GM12878 (cell line): ENCODE data around the gene TMEM272. TPM values are rescaled to one million over a fixed set of nuclear protein-coding genes. Genes with fewer than 3 reads are reported as not detected.

Source experiments
- ATAC-seq: fragments of 200-7000 bp; cut with Tn5 transposase; 3 replicates; pipeline ENCODE4 v1.9.1; 2020; ENCODE audit warnings: mild to moderate bottlenecking, moderate library complexity
- BruUV-seq: library from RNA; stranded (reverse); fragments of 400-500 nt; replicated peaks from 2 replicates; lab custom pipeline; 2021; lab: Mats Ljungman, UMichigan
- CTCF ChIA-PET: fragments of 300-600 bp; sonication (Branson Sonifier 250); formaldehyde crosslinking; extraction: SDS; loops from one replicate; lab custom pipeline; 2021; ENCODE audit warnings: inconsistent platforms; lab: Yijun Ruan, JAX
- POLR2A ChIA-PET: fragments of 350-600 bp; formaldehyde crosslinking; extraction: SDS; loops from one replicate; lab custom pipeline; 2021; ENCODE audit warnings: inconsistent platforms; lab: Charles Lee
- RAD21 ChIA-PET: fragments of 300-600 bp; sonication (Branson Sonifier 250); formaldehyde crosslinking; loops from one replicate; lab custom pipeline; 2023; ENCODE audit warnings: antibody characterized with exemption; ENCODE audit not compliant: unreplicated experiment; lab: Charles Lee
- SMC1A ChIA-PET: fragments of 300-600 bp; sonication (Branson Sonifier 250); formaldehyde crosslinking; loops from one replicate; lab custom pipeline; 2023; ENCODE audit not compliant: unreplicated experiment, uncharacterized antibody; lab: Charles Lee
- DNase-seq: peaks from one replicate; pipeline ENCODE4 v3.0.0-alpha.2; 2011; ENCODE audit warnings: low read depth, low spot score
- FAIRE-seq: peaks from 3 replicates; lab custom pipeline; 2011; peaks lifted over from hg19 to GRCh38; lab: Jason Lieb, UNC
- H2AFZ ChIP-seq: 2 replicates; pipeline ENCODE4 v1.6.0; 2011; ENCODE audit warnings: low read depth, low read length, control low read depth; ENCODE audit not compliant: control insufficient read depth
- H3K27ac ChIP-seq: 2 replicates; pipeline ENCODE4 v1.5.1; 2011; ENCODE audit warnings: control low read depth; ENCODE audit not compliant: control insufficient read depth, insufficient read depth
- H3K27me3 ChIP-seq, 2 experiments: replicated peaks in 1 of 2; 2 replicates each; pipeline versions ENCODE4 v1.6.0 to v1.6.1; 2011; ENCODE audit warnings: low read length in 1 of 2; ENCODE audit not compliant: control insufficient read depth in 2 of 2, insufficient read depth in 2 of 2
- H3K36me3 ChIP-seq, 2 experiments: 2 replicates each; pipeline ENCODE4 v1.5.1; 2011; ENCODE audit warnings: low read length in 1 of 2; ENCODE audit not compliant: control insufficient read depth in 2 of 2, insufficient read depth in 2 of 2
- H3K4me1 ChIP-seq: 2 replicates; pipeline ENCODE4 v1.6.1; 2011; ENCODE audit warnings: mild to moderate bottlenecking, low read length, moderate library complexity, mixed read lengths; ENCODE audit not compliant: control insufficient read depth, insufficient read depth
- H3K4me2 ChIP-seq: 2 replicates; pipeline ENCODE4 v1.6.0; 2011; ENCODE audit warnings: control low read depth; ENCODE audit not compliant: control insufficient read depth, insufficient read depth
- H3K4me3 ChIP-seq: fragments of 200-600 bp; sonication (generic); 2 replicates; pipeline ENCODE4 v1.5.1; 2016
- H3K79me2 ChIP-seq: 2 replicates; pipeline ENCODE4 v1.6.0; 2011; ENCODE audit warnings: low read length; ENCODE audit not compliant: control insufficient read depth, insufficient read depth
- H3K9ac ChIP-seq: 2 replicates; pipeline ENCODE4 v1.8.0; 2011; ENCODE audit warnings: low read length, control low read depth, mixed read lengths; ENCODE audit not compliant: control insufficient read depth, insufficient read depth
- H3K9me3 ChIP-seq: replicated peaks from 3 replicates; pipeline ENCODE4 v1.5.1; 2011; ENCODE audit warnings: mild to moderate bottlenecking, low read length; ENCODE audit not compliant: control insufficient read depth, insufficient read depth
- H4K20me1 ChIP-seq: 2 replicates; pipeline ENCODE4 v1.6.0; 2011; ENCODE audit not compliant: control insufficient read depth, insufficient read depth
- ATF7 ChIP-seq: fragments of 450-650 bp; IDR thresholded peaks from 2 replicates; pipeline ENCODE4 v1.6.1; 2016; ENCODE audit warnings: low read depth, mild to moderate bottlenecking
- BCL11A ChIP-seq: IDR thresholded peaks from 2 replicates; pipeline ENCODE4 v1.6.1; 2011; ENCODE audit warnings: low read depth, low read length
- CTCF ChIP-seq, 3 experiments: IDR thresholded peaks in 2 of 3; conservative IDR thresholded peaks in 1 of 3; 2 replicates each; pipeline ENCODE4 v1.5.1; 2011; ENCODE audit warnings: low read depth in 3 of 3, low read length in 3 of 3, mild to moderate bottlenecking in 3 of 3, control low read depth in 2 of 3, moderate library complexity in 2 of 3, inconsistent platforms in 1 of 3, mixed read lengths in 1 of 3; ENCODE audit not compliant: control insufficient read depth in 2 of 3, insufficient read depth in 1 of 3; ENCODE audit errors: extremely low read depth in 1 of 3
- E4F1 ChIP-seq: fragments of 450-650 bp; IDR thresholded peaks from 2 replicates; pipeline ENCODE4 v1.6.1; 2018; ENCODE audit warnings: borderline replicate concordance, mild to moderate bottlenecking; ENCODE audit not compliant: partially characterized antibody
- MXI1 ChIP-seq: fragments of 150-350 bp; IDR thresholded peaks from 2 replicates; pipeline ENCODE4 v1.6.1; 2011; ENCODE audit warnings: low read depth, mild to moderate bottlenecking, inconsistent platforms, low read length, improper control_type of control experiment
- PAX8 ChIP-seq: fragments of 450-650 bp; IDR thresholded peaks from 2 replicates; pipeline ENCODE4 v1.6.1; 2017; ENCODE audit warnings: mild to moderate bottlenecking, moderate library complexity
- SPI1 ChIP-seq: IDR thresholded peaks from 2 replicates; pipeline ENCODE4 v1.6.1; 2011; ENCODE audit warnings: low read depth, mild to moderate bottlenecking, low read length, moderate library complexity, borderline replicate concordance; ENCODE audit not compliant: insufficient read depth
- STAT3 ChIP-seq: IDR thresholded peaks from 2 replicates; pipeline ENCODE4 v1.6.1; 2011; ENCODE audit warnings: low read depth, low read length, improper control_type of control experiment
- WGBS: methylation state at CpG from one replicate; pipeline ENCODE4 v1.1.6; 2016; ENCODE audit warnings: low lambda C conversion rate; ENCODE audit not compliant: insufficient replicate concordance, insufficient coverage; ENCODE audit errors: missing lambda C conversion rate; 5-methylcytosine and 5-hydroxymethylcytosine counted together
- in situ Hi-C: fragments of 300-500 bp; cut with MboI; formaldehyde crosslinking; loops from 9 replicates; pipeline ENCODE4 v1.14.3; 2018; ENCODE audit warnings: mixed read lengths
- intact Hi-C: fragments of 100-400 bp; cut with micrococcal nuclease; formaldehyde crosslinking; loops from one replicate; pipeline ENCODE4 v1.14.2; 2022; ENCODE audit not compliant: unreplicated experiment
- polyA plus RNA-seq, 11 experiments: library from polyadenylated mRNA; depleted of rRNA in 4 of 11; unstranded in 6 of 11; stranded (reverse) in 5 of 11; fragments of >200 nt; fragmentation: Nextera tagmentation in 4 of 11; fragmentation: Illumina TruSeq in 1 of 11; extraction: Ambion mirVana in 4 of 11; extraction: Trizol in 1 of 11; gene quantifications; 1 replicate in 1 of 11; 2 replicates in 10 of 11; pipeline versions ENCODE4 v1.2.1 to v1.2.3, GENCODE V29; 2011 to 2016; ENCODE audit warnings: inconsistent platforms in 2 of 11, missing spikeins in 2 of 11, low read depth in 1 of 11
- total RNA-seq, 4 experiments: library from RNA; depleted of rRNA in 3 of 4; stranded (reverse); fragments of >200 nt in 3 of 4; fragmentation: Illumina TruSeq in 1 of 4; extraction: Trizol in 1 of 4; gene quantifications; 2 replicates each; pipeline versions ENCODE4 v1.2.1 to v1.2.3, GENCODE V29; 2013 to 2021
- TF ChIP-seq, protein P1 (sequence below): IDR thresholded peaks from 2 replicates; pipeline ENCODE4 v1.6.1; 2012; ENCODE audit warnings: low read length, inconsistent platforms

Gene TMEM272
- total and polyA plus RNA-seq, 10 of the 15 experiments (the other 5 are each of a cell fraction or from before 2014, with no cell fraction given): 0.01 to 0.04 TPM; not detected in 8

GRCh38 chr13:51848674-51849073 lies 3.7 kb upstream of the TMEM272 start:
- Histone ChIP-seq H4K20me1 (no peaks in the 10 kb centered on the region), H3K4me2 (no peak overlapping the region), H2AFZ (no peak overlapping the region), H3K9me3 (no peaks in the 10 kb centered on the region), H3K36me3 (no peaks in the 10 kb centered on the region), H3K4me1 (no peaks in the 10 kb centered on the region), H3K27me3 (peaks cover 2 to 3% of the 10 kb centered on the region in 2 experiments; a peak in 2 of 4 replicates), H3K9ac (no peak overlapping the region), H3K4me3 (no peak overlapping the region), H3K79me2 (no peaks in the 10 kb centered on the region), H3K27ac (no peak overlapping the region)
- ChIA-PET SMC1A (interaction anchor here (1.3 to 2.8 kb wide), 3 partner anchors 15 to 34 kb away, joined by 3 to 30 read pairs (median 7); no protein-coding TSS in a partner anchor), RAD21 (interaction anchor here (0.9 to 1.3 kb wide), 2 partner anchors 27 to 33 kb away, joined by 3 to 4 read pairs; no protein-coding TSS in a partner anchor), POLR2A (no interaction called here), CTCF (interaction anchor here (0.9 to 4.3 kb wide), 11 partner anchors 10 to 724 kb away, joined by 3 to 77 read pairs (median 4); no protein-coding TSS in a partner anchor)
- no peak for TF ChIP-seq SPI1
- no peak for TF ChIP-seq MXI1
- no peak for TF ChIP-seq BCL11A
- no peak for TF ChIP-seq PAX8
- TF ChIP-seq, protein P1, sequence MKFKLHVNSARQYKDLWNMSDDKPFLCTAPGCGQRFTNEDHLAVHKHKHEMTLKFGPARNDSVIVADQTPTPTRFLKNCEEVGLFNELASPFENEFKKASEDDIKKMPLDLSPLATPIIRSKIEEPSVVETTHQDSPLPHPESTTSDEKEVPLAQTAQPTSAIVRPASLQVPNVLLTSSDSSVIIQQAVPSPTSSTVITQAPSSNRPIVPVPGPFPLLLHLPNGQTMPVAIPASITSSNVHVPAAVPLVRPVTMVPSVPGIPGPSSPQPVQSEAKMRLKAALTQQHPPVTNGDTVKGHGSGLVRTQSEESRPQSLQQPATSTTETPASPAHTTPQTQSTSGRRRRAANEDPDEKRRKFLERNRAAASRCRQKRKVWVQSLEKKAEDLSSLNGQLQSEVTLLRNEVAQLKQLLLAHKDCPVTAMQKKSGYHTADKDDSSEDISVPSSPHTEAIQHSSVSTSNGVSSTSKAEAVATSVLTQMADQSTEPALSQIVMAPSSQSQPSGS: no peak
- TF ChIP-seq ATF7: no peak
- no peak for TF ChIP-seq STAT3
- TF ChIP-seq CTCF (IDR thresholded peaks at IDR 0.05 in 2 of 3, conservative IDR thresholded peaks at IDR 0.05 in 1 of 3; ENCODE audit: control insufficient read depth in 2 of 3, extremely low read depth in 1 of 3, insufficient read depth in 1 of 3, low read depth in 3 of 3, low read length in 3 of 3): no peak
- no peak for TF ChIP-seq E4F1
- intact Hi-C loops (no loop called here), in situ Hi-C loops (no loop called here)
- no peak for ATAC-seq
- no TSS peak for BruUV-seq
- DNase-seq: no peak
- FAIRE-seq: no peak
- WGBS: 22% methylated on average over 4 of the region's 4 CpGs
